PC-9 (cell line): Measurements from ENCODE around the gene CHST15.

Source experiments
- CTCF ChIP-seq: fragments of 200-600 bp; sonication (generic); conservative IDR thresholded peaks from 2 replicates; pipeline ENCODE4 v1.6.1; 2017; ENCODE audit warnings: mixed run types, antibody characterized with exemption, mild to moderate bottlenecking, moderate library complexity
- EZH2 ChIP-seq: fragments of 200-600 bp; sonication (generic); IDR thresholded peaks from 2 replicates; pipeline ENCODE4 v1.8.0; 2017; ENCODE audit warnings: antibody characterized with exemption, low read depth

- TF ChIP-seq CTCF (no peak), EZH2 (no peak)
These were observed 87.4 kb downstream of the CHST15 start for GRCh38 chr10:124005991-124006392.
